Erythroblast (primary cell): ENCODE measurements around the gene FBXO22.

Experiments
- GATA1 ChIP-seq: IDR thresholded peaks from 2 replicates; pipeline ENCODE4 v1.6.1; 2011; ENCODE audit warnings: low read depth, mild to moderate bottlenecking, control low read depth, low read length, moderate library complexity
- POLR2A ChIP-seq: IDR thresholded peaks from 2 replicates; pipeline ENCODE4 v1.6.1; 2011; ENCODE audit warnings: mild to moderate bottlenecking, low read length

- TF ChIP-seq POLR2A, result no peak
- TF ChIP-seq GATA1, result no peak
Measured at GRCh38 chr15:75869446-75869845, 34.2 kb upstream of the FBXO22 start.
